Activated CD4-positive, alpha-beta T cell treated with anti-CD3 and anti-CD28 coated beads, Interleukin-2, amount 50 U/mL, for 4 hours (primary cell): ENCODE results near the gene RNF148.
"Not testable (repeated sequence)": the region's sequence is repeated elsewhere in the genome, so short reads cannot be mapped to it uniquely, and the experiment has no call there.

Experiments
- DNase-seq, 2 experiments: peaks; one replicate each; pipeline ENCODE4 v3.0.0-alpha.2; 2020

The RNF148 gene

DNA sequence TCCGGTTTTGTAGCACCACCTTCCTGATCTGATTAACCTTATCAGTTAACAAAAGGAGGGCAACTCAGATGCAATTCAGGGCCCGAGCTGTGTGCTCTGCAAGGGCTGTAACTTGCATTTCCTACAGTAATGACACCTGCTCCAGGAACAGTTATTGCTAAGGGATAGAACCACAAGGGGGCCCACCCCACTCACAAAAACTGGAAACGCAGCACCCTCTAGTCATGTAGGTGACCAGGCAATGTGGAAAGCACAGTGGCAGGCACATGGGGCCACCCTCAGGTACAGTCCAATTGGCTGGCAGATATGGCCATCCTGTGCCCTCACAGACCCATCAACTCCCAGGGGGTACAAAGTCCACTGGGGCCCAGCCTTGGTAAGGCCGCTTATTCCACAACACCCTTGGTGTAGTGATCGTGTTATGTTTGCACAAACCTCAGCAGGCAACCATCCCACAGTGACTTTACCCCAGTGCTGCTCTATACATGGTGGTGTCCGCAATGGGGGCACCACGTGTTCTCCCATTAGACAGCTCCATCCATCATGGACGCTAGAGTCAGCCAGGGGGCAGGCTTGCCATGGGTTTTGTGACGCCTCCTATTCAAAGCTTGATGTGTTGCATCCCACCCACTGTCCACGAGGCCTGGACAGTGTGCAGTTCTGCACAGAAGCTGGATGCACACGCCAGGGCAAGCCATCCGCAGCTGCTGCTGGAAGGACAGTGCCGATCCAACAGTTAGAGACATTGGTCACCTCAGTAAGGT, 13.2 kb downstream of the RNF148 start:
- no peak for DNase-seq

DNA sequence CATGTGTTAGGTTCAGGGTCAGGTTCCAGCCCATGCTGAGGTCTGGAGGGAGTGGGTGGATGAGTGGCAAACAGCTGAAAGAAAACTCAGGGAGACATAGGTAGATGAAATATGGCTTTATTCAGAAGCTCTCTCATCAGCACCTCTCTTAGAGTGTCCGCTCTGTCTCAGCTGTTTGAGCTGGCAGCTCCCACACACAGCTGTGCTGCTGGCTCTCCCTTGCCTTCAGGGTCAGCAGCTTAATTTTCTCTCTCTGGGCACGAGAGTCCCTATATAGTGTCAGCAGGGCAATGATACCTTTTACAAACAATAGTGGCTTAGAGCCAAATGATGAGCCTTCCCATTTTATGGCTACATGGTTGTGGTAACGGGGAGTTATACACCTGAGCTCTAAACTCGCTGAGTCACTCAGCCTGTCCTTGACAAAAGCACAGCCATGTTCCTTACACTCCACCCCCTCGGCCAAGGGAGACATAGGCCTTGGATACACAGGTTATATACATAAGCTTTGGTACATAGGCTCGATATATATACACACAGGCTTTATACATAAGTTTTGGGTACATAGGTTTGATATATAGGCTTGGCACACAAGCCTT, 14.2 kb downstream of the RNF148 start:
- DNase-seq, result no peak

DNA sequence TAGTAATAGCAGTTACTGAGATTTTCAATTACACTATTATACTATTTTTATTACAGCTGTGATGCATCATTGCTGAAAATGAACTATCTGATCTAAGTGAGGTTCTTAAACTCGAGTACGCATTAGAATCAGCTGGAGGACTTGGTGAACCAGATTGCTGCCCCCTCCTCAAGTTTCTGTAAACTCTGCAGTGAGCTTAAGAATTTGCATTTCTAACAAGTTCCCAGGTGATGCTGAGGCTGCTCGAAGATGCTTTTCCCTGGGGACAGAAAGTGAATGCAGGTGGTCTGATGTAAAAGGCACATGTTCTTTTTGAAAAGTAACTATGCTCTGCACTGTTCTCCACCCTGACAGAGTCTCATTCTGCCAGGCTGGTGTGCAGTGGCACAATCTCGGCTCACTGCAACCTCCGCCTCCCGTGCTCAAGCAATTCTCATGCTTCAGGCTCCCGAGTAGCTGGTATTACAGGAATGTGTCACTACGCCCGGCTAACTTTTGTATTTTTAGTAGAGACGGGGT, 16.3 kb downstream of the RNF148 start:
- DNase-seq, result no peak

DNA sequence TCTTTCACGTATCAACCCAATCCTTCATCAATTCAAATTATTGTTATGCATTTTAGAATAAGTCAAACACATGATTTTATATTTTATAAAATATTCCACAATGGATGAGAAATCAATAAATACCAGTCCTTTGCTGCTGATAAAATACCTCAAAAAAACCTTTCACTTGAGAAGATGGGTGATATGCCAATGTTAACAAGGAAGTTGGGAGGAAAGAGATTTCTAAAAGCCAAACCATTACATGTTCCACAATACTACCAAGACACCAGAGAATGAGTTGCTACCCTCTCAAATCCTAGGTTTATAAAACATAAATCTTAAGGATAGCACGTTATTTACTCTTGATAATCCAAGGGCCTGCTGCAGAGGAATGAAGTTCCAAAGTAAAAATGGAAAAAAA, 18.2 kb downstream of the RNF148 start:
- DNase-seq, result no peak

DNA sequence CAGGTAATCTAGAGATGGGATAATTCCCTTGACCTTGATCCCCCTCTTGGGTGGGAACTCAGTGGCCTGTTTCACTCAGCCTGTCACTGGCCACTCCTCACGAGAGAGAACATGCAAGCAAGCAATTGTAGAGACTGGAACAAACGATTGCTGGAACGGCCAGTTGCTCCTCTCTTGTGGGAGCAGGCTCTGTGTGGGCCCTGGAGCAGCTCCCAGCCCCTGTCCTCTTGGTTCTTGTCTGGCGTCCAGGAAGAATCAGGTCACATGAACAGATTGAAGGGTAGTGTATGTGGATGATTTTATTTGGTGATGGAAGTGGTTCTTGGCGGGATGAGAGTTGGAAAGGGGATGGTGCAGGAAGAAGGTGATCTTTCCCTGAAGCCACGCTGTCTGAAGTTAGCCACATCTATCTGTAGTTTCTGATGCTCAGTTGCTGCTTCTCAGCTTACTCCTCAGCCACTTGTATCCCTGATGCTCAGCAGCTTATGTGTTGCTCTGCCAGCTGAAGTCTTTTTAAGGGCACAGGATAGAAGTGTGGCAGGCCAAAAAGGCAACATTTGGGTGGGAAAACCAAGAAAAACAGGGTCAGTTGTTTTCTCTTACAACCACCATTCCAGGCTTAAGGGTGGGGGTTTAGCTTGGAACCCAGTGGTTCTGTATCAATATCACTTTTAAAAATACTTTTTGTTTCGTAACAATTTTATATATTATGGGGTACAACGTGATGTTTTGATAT, 19.7 kb downstream of the RNF148 start:
- DNase-seq, result no peak

DNA sequence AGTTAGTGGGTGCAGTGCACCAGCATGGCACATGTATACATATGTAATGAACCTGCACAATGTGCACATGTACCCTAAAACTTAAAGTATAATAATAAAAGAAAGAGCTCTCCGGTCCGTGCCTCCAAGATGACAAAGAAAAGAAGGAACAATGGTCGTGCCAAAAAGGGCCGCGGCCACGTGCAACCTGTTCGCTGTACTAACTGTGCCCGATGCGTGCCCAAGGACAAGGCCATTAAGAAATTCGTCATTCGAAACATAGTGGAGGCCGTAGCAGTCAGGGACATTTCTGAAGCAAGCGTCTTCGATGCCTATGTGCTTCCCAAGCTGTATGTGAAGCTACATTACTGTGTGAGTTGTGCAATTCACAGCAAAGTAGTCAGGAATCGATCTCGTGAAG, 21.5 kb downstream of the RNF148 start:
- DNase-seq, result not testable (repeated sequence)

DNA sequence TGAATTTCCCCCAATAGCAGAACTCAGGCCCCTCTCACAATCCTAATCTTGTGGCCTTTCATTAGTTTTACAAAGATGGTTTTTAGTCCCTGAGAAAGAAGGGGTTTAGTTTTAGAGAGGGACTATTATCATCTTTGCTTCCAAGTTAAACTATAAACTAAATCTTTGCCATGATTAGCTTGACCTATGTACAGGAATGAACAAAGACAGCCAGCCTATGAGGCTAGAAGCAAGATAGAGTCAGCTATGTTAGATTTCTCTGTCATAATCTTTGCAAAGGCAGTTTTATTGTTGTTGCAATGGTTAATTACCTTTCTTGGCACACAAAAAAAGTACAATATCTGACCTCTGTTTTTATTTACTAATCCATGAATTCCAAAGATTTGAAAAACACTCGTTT, 22.9 kb downstream of the RNF148 start:
- no peak for DNase-seq

DNA sequence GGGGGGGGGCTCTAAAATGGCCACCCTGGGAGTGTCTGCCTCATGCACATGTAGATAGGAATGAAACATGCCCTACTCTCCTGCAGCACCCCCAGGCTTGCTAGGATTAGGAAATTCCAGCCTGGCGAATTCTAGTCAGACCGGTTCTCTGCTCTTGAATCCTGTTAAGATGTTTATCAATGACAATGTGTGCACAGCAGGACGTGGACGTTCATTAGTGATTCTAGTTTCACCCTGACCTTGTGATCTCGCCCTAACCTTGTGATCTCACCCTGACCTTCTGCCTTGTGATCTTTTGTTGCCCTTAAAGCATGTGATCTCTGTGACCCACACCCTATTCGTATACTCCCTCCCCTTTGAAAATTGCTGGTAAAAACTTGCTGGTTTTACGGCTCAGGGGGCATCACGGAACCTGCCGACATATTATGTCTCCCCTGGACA, 23.4 kb downstream of the RNF148 start:
- DNase-seq, result not testable (repeated sequence)

DNA sequence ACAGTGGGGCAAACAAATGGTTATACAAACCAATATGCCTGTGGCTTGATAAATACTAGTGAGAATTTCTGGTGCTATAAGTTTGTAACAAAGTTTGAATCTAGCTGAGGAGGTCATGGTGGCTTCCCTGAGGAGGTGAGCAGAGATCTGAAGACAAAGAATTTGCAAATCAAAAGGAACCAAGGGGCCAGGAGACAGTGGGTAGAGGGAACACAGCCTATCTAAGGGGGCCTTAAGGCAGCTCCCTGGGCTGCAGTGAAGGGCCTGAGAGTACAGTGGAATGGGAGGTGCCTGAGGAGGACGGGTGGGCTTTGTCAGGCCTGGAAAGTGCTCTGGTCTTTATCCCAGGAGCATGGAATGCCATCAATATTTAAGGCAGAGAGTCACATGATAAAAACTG, 25.6 kb downstream of the RNF148 start:
- DNase-seq, result no peak

DNA sequence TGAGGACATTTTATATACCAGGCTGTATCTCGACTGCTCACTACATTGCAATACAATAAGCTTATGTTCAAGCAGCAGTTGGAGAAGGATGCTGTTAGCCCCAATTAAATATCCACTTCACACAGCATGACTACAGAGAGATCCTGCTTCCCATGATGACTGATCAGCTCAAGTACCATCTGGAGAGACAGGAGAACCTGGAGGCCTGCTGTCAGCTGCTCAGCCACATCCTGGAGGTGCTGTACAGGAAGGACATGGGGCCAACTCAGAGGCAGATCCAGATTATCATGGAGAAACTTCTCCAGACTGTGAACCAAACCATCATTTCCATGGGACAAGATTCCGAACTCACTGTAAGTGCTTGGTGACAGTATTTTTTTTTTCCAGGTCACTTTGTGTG, 26.3 kb downstream of the RNF148 start:
- DNase-seq, result no peak

DNA sequence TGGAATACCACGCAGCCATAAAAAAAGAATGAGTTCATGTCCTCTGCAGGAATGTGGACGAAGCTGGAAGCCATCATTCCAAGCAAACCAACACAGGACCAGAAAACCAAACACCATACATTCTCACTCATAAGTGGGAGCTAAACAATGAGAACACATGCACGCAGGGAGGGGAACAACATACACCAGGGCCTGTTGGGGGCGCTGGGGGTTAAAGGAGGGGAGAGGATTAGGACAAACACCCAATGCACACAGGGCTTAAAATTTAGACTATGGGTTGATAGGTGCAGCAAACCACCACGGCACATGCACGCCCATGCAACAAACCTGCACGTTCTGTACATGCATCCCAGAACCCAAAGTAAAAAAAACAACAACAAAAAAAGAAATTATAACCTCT, 27.1 kb downstream of the RNF148 start:
- no peak for DNase-seq

DNA sequence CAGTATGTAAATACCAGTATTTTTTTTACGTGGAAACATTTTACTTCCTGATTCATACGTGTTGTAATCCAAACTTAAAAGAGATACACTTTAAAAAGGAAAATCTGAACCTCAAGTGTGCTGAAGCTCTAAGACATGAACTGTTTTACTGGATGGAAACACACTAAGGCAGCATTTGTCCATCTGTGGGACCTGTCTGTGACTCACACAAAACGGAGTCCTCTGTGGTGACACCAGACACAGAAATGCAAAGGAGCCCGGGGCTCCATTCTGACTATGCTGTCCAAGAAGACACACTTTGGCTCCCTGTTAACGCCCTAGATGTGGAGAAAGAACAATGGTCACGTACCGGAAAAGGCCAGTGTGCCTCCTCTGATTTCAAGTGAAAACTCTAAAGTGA, 27.7 kb downstream of the RNF148 start:
- no peak for DNase-seq

DNA sequence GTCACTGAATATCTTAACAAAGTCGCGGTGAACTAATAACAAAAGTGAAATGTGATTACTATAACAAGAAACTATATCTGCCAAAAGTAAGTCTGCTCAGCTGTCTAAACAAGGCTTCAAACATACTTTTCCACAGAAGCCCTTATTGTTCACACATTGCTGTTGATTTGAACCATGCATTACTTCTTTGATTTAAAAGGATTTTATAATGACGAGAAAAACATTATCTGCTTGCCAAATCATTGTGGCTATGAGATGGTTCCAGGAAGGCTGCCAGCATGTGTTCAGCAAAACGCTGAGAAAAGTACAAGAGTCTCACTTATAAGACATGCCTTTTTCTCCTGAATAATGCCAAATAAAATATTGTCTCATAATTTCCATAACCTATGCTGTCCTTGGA, 28.2 kb downstream of the RNF148 start:
- no peak for DNase-seq

DNA sequence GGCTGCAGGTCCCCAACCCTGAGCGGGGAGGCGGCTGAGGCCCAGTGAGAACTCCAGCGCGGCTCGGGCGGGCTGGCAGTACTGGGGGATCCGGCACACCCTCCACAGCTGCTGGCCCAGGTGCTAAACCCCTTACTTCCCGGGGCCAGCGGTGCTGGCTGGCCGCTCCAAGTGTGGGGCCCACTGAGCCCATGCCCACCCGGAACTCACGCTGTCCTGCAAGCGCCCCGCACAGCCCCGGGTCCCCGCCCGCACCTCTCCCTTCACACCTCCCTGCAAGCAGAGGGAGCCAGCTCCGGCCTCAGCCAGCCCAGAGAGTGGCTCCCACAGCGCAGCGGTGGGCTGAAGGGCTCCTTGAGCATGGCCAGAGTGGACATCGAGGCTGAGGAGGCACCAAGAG, 28.8 kb downstream of the RNF148 start:
- DNase-seq, result no peak

DNA sequence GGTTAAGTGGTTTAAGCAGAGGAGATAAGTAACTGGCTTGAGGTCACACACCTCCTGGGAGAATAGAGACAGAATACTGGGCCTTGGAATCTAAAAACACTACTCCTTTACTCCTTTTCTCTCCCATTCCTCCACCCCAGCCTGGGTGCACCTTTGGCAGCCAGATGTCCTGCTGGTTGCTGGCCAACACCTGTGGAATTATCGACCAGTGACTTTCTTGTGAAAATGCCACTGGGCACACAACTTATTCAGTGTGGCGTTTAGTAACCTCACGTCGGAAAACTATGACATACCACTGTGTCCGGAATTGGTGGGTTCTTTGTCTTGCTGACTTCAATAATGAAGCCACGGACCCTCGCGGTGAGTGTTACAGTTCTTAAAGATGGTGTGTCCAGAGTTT, 30.2 kb downstream of the RNF148 start:
- DNase-seq, result no peak

DNA sequence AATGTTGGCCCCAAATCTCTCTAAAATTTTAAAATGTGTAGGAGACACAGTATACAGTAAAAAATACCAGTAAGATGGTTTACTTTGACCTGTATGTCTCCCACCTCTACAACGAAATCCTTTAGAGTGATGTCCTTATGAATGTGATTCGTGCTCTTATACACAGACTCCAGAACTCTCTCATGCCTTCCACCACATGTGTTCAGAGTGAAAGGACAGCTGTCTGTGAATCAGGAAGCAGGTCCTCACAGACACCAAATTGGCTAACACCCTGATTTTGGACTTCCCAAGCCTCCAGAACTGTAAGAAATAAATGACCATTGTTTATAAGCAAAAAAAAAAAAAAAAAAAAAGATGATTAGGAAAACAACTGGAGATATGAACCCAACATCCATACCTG, 39.0 kb downstream of the RNF148 start:
- no peak for DNase-seq

DNA sequence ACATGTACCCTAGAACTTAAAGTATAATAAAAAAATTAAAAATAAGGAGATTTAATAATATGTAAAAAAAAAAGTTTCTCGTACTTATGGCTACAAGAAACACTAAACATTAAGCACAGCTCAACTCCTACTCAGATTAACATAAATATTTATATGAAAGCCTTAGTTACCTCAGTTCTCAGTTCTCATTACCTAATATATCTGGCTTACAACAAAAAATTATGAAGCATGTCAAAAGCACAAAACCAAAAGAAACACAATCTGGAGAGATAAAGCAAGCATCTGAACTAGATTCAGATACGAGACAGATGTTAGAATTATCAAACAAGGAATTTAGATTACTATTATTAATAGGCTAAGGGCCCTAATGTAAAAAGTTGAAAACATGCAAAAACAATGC, 43.9 kb downstream of the RNF148 start:
- DNase-seq, result no peak

DNA sequence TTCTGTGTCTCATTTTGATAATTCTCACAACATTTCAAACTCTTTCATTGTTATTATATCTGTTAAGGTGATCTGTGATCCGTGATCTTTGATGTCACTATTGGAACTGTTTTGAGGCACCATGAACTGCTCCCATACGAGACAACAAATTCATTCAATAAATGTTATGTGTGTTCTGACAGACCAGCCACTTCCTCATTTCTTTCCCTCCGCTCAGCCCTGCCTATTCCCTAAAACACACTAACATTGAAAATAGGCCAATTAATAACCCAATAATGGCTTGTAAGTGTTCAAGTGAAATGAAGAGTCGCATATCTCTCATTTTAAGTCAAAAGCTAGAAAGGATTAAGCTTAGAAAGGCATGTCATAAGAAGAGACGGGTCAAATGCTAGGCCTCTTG, 49.0 kb downstream of the RNF148 start:
- no peak for DNase-seq

DNA sequence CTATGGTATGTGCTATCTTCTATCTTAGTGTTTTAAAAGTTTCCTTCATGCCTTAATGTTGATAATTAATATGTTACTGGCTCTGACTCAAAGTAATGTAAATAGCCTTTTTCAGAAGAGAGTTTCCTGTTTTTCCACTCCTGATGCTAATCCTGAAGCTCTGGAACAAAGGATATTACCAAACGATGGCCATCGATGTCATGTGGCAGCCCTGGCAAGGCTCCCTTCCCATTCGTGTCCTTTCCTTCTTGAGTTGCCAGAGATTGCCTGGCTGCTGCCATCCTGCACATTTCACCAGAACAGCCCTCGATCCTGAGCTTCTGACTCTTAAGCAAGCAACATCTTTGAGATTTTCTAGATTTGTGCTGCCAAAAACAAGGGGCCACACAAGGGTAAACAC, 49.8 kb downstream of the RNF148 start:
- DNase-seq, result no peak
